IPS-18c (cell line): Measurements from ENCODE around the gene PTGFR.

ENCODE experiments used
- H3K4me3 ChIP-seq: 2 replicates; pipeline ENCODE4 v1.7.0; 2013; ENCODE audit warnings: low read depth, mild to moderate bottlenecking, low read length, moderate library complexity; ENCODE audit not compliant: insufficient read depth
- H3K9me3 ChIP-seq: one replicate; pipeline ENCODE4 v1.6.1; 2013; ENCODE audit warnings: mild to moderate bottlenecking, low read length, moderate library complexity; ENCODE audit not compliant: control insufficient read depth, insufficient read depth

Gene PTGFR

DNA sequence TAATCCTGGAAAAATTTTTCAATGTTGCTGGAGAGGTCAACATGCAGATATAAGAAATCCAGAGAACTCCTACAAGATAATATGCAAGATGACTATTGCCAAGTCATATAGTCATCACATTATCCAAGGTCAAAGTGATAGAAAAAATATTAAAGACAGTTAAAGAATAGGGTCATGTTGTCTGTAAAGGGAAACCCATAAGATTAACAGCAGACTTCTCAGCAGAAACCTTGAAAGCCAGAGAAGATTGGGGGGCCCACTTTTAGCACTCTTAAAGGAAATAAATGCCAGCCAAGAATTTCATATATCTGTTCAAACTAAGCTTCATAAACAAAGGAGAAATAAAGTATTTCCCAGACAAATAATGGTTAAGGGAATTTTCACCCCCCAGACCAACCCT is 64.1 kb downstream of the PTGFR start:
- peaks cover 2% of the 10 kb centered on the region for H3K9me3 ChIP-seq
- H3K4me3 ChIP-seq = no peak overlapping the region

DNA sequence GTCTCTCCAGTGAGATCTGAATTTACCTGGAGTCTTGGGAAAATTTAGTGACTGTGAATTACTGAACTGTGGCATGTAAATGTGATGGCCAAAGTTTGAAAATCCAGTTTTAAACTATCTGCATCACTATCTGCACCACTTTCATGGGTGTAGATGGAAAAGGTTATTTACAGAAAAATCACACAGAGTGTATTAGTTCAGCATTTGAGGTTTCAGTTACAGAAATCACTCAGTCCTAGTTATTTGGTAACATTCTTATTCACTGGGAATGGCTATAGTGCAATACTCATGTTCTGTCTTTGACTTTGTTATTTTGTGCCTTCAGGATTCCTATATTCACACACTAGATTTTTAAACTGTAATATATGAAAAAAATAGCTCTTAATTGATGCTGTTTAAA is 68.9 kb downstream of the PTGFR start:
- Histone ChIP-seq H3K4me3 (no peak overlapping the region), H3K9me3 (no peaks in the 10 kb centered on the region)

DNA sequence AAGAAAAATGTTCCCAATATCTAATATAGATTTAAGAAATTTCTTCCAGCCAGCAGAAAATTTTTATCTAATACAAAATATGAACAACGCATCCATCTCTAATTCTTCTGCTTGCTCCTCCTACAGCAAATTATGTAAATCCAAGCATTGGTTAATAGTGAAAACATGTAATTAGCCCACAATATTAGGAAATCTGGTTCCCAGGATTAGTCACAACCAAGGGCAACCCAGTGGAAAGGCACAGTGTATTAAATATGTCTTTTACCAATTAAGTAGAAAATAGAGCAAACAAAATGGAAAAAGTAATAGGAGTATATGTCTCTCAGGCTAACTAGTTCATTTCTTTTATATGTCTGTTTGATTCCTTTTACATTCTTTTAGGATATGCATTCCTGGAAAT is 70.0 kb downstream of the PTGFR start:
- Histone ChIP-seq H3K9me3 (no peaks in the 10 kb centered on the region), H3K4me3 (no peak overlapping the region)

DNA sequence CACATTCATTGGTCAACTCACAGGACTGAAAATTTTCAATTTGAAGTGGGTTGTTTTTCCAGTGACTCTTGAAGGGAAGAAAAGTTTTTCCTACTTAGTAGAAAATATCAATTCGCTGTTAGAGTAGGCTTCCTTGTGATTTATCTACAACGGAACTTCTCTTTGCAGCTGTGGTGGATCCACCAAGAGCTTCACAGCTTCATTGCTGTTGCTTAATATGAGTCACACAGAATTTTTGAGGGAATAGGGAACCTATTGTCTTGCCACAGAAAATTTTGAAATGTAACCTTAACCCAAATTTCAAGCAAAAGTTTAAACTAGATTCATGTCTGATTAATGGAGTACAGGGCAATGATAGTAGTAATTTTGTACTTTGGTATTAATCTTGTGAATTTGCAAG is 71.1 kb downstream of the PTGFR start:
- no peaks in the 10 kb centered on the region for H3K9me3 ChIP-seq

DNA sequence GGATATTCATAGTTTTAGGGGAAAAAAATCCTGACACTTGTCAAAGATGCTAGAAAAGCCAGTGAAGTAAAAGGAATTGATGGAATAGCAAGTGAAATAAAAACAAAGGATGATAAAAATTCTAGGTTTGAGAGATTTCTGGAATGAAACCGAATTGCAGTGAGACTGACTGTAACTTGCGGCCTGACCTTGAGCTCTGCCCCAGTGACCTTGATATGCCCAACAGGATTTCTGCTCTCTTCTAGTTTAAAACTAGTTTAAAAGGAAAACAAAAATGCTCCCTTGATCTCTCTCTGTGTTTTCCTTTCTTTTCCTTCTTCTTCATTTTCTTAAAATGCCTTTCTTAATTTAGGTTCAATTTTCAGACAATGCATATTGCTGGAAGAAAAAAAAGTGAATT is 74.6 kb downstream of the PTGFR start:
- H3K9me3 ChIP-seq = no peaks in the 10 kb centered on the region

More for the DNA sequence above, 71.1 kb downstream of the PTGFR start:
- H3K4me3 ChIP-seq = no peak overlapping the region

DNA sequence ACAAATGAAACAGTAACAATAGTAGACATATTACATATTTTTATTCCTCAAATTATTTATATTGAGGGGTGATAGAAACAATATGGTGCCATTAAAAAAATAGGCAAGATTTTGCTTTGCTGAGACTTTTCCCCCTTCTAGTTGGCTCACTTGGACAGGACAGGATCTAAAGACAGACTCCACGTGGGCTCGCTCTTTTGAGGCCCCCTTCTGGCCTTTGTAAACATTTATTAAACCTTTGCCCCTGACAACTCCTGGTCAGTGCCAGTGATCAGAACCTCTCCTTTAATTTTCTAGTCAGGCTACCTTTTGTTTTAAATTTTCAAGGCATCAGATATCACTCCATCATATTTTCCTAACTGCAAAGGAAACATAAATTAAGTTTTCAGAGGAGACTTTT is 79.8 kb downstream of the PTGFR start:
- Histone ChIP-seq H3K4me3 (no peak overlapping the region), H3K9me3 (no peaks in the 10 kb centered on the region)

More for the DNA sequence above, 74.6 kb downstream of the PTGFR start:
- H3K4me3 ChIP-seq = no peak overlapping the region

DNA sequence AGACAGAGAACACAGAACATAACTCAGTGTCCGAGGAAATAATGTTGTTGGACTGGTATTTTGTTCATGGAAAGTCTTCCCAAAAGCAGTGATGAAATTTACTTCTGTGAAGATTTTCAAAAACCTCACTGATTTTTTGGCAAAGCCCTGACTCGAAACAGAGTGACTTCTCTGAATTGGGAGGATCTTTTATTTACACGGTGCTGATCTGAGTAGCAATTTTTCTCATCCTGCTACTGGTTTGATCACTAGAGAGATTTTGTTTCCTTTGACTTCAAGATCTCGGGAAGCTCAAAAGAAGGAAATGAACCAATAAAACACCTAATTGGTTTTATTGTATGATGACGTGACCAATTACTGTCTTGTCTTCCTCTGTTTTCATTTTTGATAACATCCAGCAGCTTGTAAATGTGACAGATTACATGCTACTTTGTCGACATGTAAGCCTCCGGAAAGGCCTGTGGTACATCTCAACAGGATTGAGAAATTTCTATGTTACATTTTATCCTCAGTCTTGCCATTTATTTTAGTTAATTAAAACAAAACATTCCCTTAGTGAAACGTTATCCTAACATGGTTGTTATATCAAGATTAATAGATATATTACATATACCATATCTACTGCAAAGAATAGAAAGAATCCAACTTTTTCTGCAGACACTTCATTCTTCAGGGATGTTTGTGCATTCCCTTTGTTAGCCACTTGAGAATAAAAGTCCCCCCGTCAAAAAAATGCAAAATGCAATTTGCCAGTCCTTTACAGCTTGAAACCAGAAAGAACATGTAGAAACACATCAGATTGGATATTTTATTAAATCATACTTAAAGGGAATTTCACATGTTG is 86.7 kb downstream of the PTGFR start:
- no peak overlapping the region for H3K4me3 ChIP-seq

DNA sequence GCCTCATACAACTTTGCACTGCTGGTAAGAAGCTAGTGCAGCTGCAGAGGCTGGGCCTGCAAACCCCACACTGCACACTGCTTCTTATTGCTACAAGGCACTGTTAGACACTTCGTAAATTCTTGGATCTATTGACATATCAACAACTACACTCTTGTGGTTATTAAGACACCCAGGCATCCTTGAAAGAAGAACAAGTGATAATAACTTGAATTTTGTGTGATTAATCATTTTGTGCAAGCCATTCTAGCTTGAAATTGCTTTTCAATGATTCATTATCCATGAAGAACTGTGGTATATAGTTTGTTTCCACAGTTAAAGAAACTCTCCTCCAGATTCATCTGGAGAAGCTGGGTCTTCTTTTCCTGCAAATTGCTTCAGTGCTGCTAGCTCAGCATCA is 95.8 kb downstream of the PTGFR start:
- Histone ChIP-seq H3K9me3 (no peaks in the 10 kb centered on the region), H3K4me3 (no peak overlapping the region)

More for the DNA sequence above, 86.7 kb downstream of the PTGFR start:
- no peaks in the 10 kb centered on the region for H3K9me3 ChIP-seq

DNA sequence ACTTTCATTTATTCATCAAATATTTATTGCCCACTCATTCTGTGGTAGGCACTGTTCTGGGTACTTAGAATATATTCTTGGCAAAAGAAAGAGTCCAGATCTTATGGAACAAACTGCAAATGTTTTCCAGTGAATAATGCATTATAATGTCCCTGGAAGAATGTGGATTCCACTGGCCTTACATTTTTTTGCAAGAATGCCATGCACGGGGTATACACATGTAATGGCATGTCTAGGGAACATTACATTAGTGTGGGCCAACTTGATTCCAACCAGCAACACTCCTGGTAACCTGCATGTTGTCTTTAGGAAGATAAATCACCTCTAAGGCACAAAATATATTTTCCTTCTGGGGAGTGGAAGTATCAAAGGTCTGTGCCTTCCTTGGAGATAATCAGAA is 96.4 kb downstream of the PTGFR start:
- no peaks in the 10 kb centered on the region for H3K9me3 ChIP-seq

More for the DNA sequence above, 96.4 kb downstream of the PTGFR start:
- no peak overlapping the region for H3K4me3 ChIP-seq
